Stimulated activated CD4-positive, alpha-beta T cell treated with anti-CD3 and anti-CD28 coated beads, Interleukin-1b, Interleukin-23, amount 100 ng/mL, for 24 hours (primary cell): ENCODE results near the gene EIF2S2.

Experiments
- DNase-seq, 4 experiments: peaks; one replicate each; pipeline ENCODE4 v3.0.0-alpha.2; 2020; ENCODE audit warnings: low read depth in 4 of 4, low spot score in 1 of 4

The EIF2S2 gene

GRCh38 chr20:34122274-34122980, 10.4 kb upstream of the EIF2S2 start:
- no peak for DNase-seq

GRCh38 chr20:34120213-34120612, 8.2 kb upstream of the EIF2S2 start:
- DNase-seq: no peak

GRCh38 chr20:34115232-34115631, 3.2 kb upstream of the EIF2S2 start:
- DNase-seq: no peak

GRCh38 chr20:34114809-34115208, 2.8 kb upstream of the EIF2S2 start:
- DNase-seq: no peak

- DNase-seq: no peak
Observed at GRCh38 chr20:34112600-34113101, 608 bp upstream of the EIF2S2 start.

GRCh38 chr20:34110745-34111641, 1.1 kb downstream of the EIF2S2 start:
- no peak for DNase-seq

GRCh38 chr20:34110025-34110744, 1.9 kb downstream of the EIF2S2 start:
- no peak for DNase-seq

GRCh38 chr20:34109442-34109841, 2.6 kb downstream of the EIF2S2 start:
- no peak for DNase-seq

GRCh38 chr20:34108616-34109174, 3.3 kb downstream of the EIF2S2 start:
- no peak for DNase-seq

- DNase-seq: no peak
Observed at GRCh38 chr20:34105978-34106675, 5.9 kb downstream of the EIF2S2 start.

GRCh38 chr20:34104059-34104458, 8.0 kb downstream of the EIF2S2 start:
- no peak for DNase-seq

- DNase-seq: no peak
Observed at GRCh38 chr20:34102342-34102741, 9.7 kb downstream of the EIF2S2 start.

- no peak for DNase-seq
Observed at GRCh38 chr20:34100576-34100975, 11.5 kb downstream of the EIF2S2 start.

GRCh38 chr20:34099675-34100074, 12.4 kb downstream of the EIF2S2 start:
- DNase-seq: no peak

- DNase-seq: no peak
Observed at GRCh38 chr20:34098570-34098969, 13.5 kb downstream of the EIF2S2 start.

- DNase-seq: no peak
Observed at GRCh38 chr20:34096699-34097444, 15.2 kb downstream of the EIF2S2 start.

- no peak for DNase-seq
Observed at GRCh38 chr20:34095825-34096224, 16.2 kb downstream of the EIF2S2 start.

GRCh38 chr20:34093895-34094294, 18.1 kb downstream of the EIF2S2 start:
- no peak for DNase-seq

GRCh38 chr20:34091637-34092200, 20.3 kb downstream of the EIF2S2 start:
- no peak for DNase-seq

GRCh38 chr20:34090645-34091044, 21.4 kb downstream of the EIF2S2 start:
- no peak for DNase-seq
